ENCODE measurements around the gene MOB3A.

- TF ChIP-seq GATA2 (IDR thresholded peaks at IDR 0.05; ENCODE audit: low read depth, low read length): no peak
- TF ChIP-seq GATA3 (IDR thresholded peaks at IDR 0.05; ENCODE audit: low read depth, low read length): no peak
Observed at GRCh38 chr19:2099937-2100718, 4.0 kb upstream of the MOB3A start.

Measured in SH-SY5Y (cell line).